ENCODE results near the gene CFAP251.
A peak's percentile ranks its signal among the peaks of the same experiment; 100 is the strongest.
"Not testable (repeated sequence)": the region's sequence is repeated elsewhere in the genome, so short reads cannot be mapped to it uniquely, and the experiment has no call there.

The CFAP251 gene

DNA sequence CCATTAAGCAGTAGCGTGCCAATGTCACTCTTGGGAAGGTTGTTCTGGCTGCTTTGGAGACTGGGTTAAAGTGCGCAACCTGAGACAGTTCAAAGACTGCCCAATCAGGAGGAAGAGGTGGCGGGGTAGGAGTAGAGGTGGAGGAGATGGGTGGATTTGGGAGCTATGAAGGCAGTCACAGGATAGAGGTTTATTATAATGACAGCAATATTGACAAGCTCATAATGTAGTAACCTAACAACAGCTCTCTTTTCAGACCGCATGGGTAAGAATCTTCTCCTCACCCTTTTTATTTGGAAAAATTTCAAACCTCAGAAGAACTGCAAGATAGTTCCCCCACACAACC, 35.1 kb upstream of the CFAP251 start:
- TF ChIP-seq, protein P1, sequence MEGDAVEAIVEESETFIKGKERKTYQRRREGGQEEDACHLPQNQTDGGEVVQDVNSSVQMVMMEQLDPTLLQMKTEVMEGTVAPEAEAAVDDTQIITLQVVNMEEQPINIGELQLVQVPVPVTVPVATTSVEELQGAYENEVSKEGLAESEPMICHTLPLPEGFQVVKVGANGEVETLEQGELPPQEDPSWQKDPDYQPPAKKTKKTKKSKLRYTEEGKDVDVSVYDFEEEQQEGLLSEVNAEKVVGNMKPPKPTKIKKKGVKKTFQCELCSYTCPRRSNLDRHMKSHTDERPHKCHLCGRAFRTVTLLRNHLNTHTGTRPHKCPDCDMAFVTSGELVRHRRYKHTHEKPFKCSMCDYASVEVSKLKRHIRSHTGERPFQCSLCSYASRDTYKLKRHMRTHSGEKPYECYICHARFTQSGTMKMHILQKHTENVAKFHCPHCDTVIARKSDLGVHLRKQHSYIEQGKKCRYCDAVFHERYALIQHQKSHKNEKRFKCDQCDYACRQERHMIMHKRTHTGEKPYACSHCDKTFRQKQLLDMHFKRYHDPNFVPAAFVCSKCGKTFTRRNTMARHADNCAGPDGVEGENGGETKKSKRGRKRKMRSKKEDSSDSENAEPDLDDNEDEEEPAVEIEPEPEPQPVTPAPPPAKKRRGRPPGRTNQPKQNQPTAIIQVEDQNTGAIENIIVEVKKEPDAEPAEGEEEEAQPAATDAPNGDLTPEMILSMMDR (IDR thresholded peaks at IDR 0.05; ENCODE audit: low read depth, low read length): no peak
- no peak for DNase-seq (ENCODE audit: extremely low read depth, low read depth)

DNA sequence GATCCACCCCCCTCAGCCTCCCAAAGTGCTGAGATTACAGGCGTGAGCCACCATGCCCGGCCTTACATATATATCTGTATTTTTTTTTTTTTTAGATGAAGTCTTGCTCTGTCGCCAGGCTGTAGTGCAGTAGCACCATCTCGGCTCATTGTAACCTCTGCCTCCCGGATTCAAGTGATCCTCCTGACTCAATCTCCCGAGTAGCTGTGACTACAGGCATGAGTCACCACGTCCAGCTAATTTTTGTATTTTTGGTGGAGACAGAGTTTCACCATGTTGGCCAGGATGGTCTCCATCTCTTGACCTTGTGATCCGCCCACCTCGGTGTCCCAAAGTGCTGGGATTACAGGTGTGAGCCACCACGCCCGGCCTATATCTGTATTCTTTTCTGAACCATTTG, 33.3 kb upstream of the CFAP251 start:
- not testable (repeated sequence) for DNase-seq (ENCODE audit: extremely low read depth, low read depth)

DNA sequence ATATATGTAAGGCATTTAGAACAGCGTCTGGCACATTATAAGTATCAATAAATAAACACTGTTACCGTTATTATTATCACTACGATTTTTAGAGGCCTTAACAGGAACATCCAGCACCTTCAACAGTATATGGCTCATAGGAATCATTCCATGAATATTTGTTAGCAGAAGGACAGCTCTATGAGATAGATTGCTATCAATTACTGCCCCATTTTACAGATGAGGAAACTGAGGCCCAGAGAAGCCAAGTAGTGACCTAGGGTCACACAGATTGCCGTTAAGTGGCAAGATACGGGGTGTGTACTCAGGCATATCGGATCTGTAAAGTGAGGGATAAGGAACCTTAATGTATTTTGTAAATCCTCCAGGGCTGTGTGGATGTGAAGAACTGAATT, 30.3 kb upstream of the CFAP251 start:
- no peak for DNase-seq (ENCODE audit: extremely low read depth, low read depth)
- TF ChIP-seq, protein P1 (IDR thresholded peaks at IDR 0.05; ENCODE audit: low read depth, low read length): no peak

DNA sequence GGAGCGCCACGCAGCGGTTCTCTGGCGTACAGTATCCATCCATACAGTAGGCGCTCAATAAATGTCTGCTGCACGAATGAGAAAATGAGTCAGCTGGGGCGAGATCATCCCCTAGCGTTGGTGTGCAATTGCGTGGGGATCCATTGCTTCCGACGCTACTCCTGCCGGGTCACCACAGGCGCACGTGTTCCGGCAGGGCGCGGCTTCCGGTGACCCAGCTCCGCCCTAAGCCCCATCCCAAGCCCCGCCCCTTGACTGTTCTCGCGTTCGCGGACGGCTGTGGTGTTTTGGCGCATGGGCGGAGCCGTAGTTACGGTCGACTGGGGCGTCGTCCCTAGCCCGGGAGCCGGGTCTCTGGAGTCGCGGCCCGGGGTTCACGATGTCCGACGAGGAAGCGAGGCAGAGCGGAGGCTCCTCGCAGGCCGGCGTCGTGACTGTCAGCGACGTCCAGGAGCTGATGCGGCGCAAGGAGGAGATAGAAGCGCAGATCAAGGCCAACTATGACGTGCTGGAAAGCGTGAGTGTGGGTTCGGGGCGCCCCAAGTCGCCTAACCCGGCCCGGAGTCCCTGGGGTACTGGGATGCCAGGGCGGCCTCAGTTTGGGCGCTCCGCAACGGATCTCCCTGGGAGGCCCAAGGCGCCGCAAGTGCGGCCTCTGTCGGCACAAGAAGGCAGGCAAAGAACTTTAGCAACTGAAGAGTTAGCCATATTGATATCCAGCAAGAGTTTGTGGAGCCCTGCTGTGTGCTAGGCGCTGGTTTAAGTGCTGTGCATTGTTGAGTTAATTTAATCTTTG, 29.7 kb upstream of the CFAP251 start, which contains the start of gene PSMD9:
PSMD9 (plus strand) TSS at position 313 of the 796 bp plus-strand sequence; CDS start at position 380, 67 bp downstream.
- TF ChIP-seq, protein P1 (IDR thresholded peaks at IDR 0.05; ENCODE audit: low read depth, low read length): peak; percentile 79
- DNase-seq (ENCODE audit: extremely low read depth, low read depth): peak; percentile 96

DNA sequence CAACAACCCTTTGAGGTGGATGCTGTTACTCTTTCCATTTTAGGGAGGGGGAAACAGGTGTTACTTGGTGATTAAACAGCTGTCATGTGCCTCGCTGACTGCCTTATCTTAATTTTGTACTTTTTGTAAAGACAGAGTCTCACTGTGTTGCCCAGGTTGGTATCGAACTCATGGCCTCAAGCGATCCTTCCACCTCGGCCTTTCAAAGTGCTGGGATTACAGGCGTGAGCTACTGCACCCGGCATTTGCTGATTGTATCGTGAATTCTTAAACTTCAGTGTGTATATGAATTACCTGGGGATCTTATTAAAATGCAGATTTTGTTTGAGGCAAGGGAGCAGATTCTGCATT, 29.1 kb upstream of the CFAP251 start:
- DNase-seq (ENCODE audit: extremely low read depth, low read depth): no peak
- TF ChIP-seq, protein P1 (IDR thresholded peaks at IDR 0.05; ENCODE audit: low read depth, low read length): no peak

DNA sequence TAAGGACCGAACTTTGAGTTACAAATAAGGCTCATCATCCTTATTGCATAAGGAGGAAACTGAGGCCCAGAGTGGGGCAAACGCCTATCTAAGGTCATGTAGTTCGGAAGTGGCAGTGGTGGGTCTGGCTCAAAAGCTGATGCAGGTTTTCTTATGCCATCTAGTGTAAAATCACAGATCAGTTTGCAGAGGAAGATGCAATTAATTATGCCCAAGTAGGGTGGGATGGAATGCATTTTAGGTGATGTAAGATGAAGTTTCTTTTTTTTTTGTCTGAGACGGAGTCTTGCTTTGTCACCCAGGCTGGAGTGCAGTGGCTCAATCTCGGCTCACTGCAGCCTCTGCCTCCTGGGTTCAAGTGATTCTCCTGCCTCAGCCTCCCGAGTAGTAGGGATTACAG, 28.7 kb upstream of the CFAP251 start:
- DNase-seq (ENCODE audit: extremely low read depth, low read depth): not testable (repeated sequence)

DNA sequence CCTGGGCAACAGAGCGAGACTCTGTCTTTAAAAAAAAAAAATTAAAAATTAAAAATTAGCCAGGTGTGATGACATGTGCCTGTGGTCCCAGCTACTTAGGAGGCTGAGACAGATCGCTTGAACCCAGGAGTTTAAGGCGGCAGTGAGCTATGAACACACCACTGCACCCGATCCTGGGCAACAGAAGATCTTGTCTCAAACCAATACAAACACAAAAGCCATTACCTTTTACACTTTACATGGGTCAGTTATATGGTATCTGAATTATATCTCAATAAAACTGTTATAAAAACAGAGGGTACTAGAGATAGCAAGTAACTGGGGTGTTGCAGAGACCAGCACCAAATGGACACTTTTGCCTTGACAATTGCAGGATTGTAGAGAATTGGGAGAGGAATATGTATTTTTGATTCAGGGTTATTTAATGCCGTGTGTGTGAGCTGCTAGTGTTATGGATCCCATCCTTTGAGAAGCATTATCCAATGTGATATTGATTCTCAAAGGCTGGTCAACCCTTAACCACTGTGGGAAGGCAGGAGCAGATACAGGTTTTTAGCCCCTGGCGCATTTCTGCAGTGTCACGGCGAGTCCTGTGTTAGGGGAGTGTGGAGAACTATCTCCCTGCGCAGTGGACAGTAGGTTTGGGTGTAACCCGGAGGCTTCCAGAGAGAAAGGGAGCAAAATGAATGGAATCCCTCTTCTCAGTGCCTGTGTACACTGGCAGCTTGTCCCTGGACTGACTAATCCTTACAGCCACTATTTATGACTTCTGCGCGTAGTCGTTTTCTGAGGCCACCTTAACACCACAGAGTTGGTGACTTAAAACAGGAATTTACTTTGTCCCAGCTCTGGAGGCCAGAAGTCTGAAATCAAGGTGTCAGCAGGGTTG, 25.5 kb upstream of the CFAP251 start:
- TF ChIP-seq, protein P1 (IDR thresholded peaks at IDR 0.05; ENCODE audit: low read depth, low read length): no peak

DNA sequence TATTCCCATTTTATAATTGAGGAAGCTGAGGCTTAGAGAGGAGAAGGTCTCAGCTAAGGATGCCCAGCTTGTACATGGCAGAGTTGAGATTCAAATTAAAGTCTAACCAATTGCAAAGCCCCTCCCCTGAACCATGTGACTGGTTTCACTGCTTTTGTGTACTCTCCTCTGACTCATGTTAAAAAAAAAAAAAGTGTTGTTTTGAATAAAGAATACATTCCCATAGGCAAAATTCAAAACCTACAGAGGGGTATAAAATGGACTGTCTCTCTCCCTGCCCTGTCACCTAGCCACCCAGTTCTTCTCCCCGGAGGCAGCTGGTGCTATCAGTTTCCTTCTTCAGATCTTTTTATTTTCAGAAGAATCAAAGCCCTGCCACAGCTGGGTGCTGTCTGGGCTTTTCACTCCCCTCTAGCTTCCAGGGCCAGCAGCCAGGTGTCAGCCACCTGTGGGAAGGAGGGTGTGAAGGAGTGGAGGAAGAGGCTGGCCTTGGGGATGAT, 24.4 kb upstream of the CFAP251 start:
- DNase-seq (ENCODE audit: extremely low read depth, low read depth): no peak
- TF ChIP-seq, protein P1 (IDR thresholded peaks at IDR 0.05; ENCODE audit: low read depth, low read length): no peak

More for the DNA sequence above, 25.5 kb upstream of the CFAP251 start:
- no peak for DNase-seq (ENCODE audit: extremely low read depth, low read depth)

Measured in AG09319 (cell line).